CD4-positive, alpha-beta memory T cell (primary cell): ENCODE measurements around the gene TMEM198. TPM values are rescaled to one million over a fixed set of nuclear protein-coding genes. Genes with fewer than 3 reads are reported as not detected.

ENCODE experiments used
- CTCF ChIA-PET: fragments of 350-600 bp; sonication (Branson Sonifier 250); formaldehyde crosslinking; loops from one replicate; lab custom pipeline; 2021; ENCODE audit warnings: inconsistent platforms; ENCODE audit not compliant: partially characterized antibody; lab: Charles Lee
- POLR2A ChIA-PET: fragments of 350-600 bp; sonication (Branson Sonifier 250); formaldehyde crosslinking; loops from one replicate; lab custom pipeline; 2021; ENCODE audit not compliant: partially characterized antibody; lab: Charles Lee
- DNase-seq, 5 donors: peaks; one replicate each; pipeline versions ENCODE4 v3.0.0 to v3.0.0-alpha.2; 2020 to 2022; ENCODE audit warnings: mixed read lengths in 1 of 5
- H3K27ac ChIP-seq: one replicate; pipeline ENCODE4 v1.7.0; 2013; ENCODE audit warnings: low read depth, low read length
- H3K27me3 ChIP-seq: 2 replicates; pipeline ENCODE4 v1.7.0; 2013; ENCODE audit warnings: mild to moderate bottlenecking, low read length, moderate library complexity; ENCODE audit not compliant: insufficient read depth
- H3K36me3 ChIP-seq: 2 replicates; pipeline ENCODE4 v1.7.0; 2013; ENCODE audit warnings: mild to moderate bottlenecking, low read length, moderate library complexity; ENCODE audit not compliant: insufficient read depth
- H3K4me1 ChIP-seq: 2 replicates; pipeline ENCODE4 v1.7.0; 2013; ENCODE audit warnings: mild to moderate bottlenecking, low read length, moderate library complexity; ENCODE audit not compliant: insufficient read depth
- H3K4me3 ChIP-seq, 2 donors: one replicate each; pipeline ENCODE4 v1.7.0; 2013; ENCODE audit warnings: low read length in 2 of 2, mild to moderate bottlenecking in 1 of 2
- H3K9me3 ChIP-seq, 2 donors: one replicate each; pipeline ENCODE4 v1.7.0; 2013; ENCODE audit warnings: low read length in 2 of 2, control low read depth in 1 of 2; ENCODE audit not compliant: control insufficient read depth in 1 of 2
- H3K27ac Mint-ChIP-seq, 7 donors: one replicate each; pipeline ENCODE4 v1.8.0; 2020 to 2021; ENCODE audit warnings: mixed read lengths in 7 of 7, mild to moderate bottlenecking in 6 of 7, inconsistent platforms in 3 of 7, moderate library complexity in 3 of 7
- H3K27me3 Mint-ChIP-seq, 2 donors: one replicate each; pipeline ENCODE4 v1.8.0; 2020 to 2021; ENCODE audit warnings: mixed read lengths in 2 of 2
- H3K36me3 Mint-ChIP-seq, 2 donors: one replicate each; pipeline ENCODE4 v1.8.0; 2020 to 2021; ENCODE audit warnings: mixed read lengths in 2 of 2, inconsistent platforms in 1 of 2, mild to moderate bottlenecking in 1 of 2
- H3K4me1 Mint-ChIP-seq, 4 donors: one replicate each; pipeline ENCODE4 v1.8.0; 2020 to 2021; ENCODE audit warnings: mixed read lengths in 4 of 4, mild to moderate bottlenecking in 1 of 4
- H3K4me3 Mint-ChIP-seq, 8 donors: one replicate each; pipeline ENCODE4 v1.8.0; 2020 to 2021; ENCODE audit warnings: mixed read lengths in 8 of 8, mild to moderate bottlenecking in 7 of 8, moderate library complexity in 6 of 8, inconsistent platforms in 3 of 8
- H3K9me3 Mint-ChIP-seq, 8 donors: one replicate each; pipeline ENCODE4 v1.8.0; 2020 to 2021; ENCODE audit warnings: mixed read lengths in 8 of 8, mild to moderate bottlenecking in 5 of 8, inconsistent platforms in 3 of 8, moderate library complexity in 1 of 8
- intact Hi-C: fragments of 100-400 bp; cut with micrococcal nuclease; formaldehyde crosslinking; loops from one replicate; pipeline ENCODE4 v1.15.1; 2023
- polyA plus RNA-seq, 2 donors: library from polyadenylated mRNA; unstranded; fragments of 300-500 nt; fragmentation: Illumina TruSeq; gene quantifications; one replicate each; pipeline ENCODE4 v1.2.3, GENCODE V29; 2021
- total RNA-seq, 2 experiments: library from RNA; stranded (reverse); gene quantifications; one replicate each; pipeline ENCODE4 v1.2.3, GENCODE V29; 2021

The TMEM198 gene
- total and polyA plus RNA-seq, 4 experiments from 2014 or later, result 0.67 to 0.76 TPM; not detected in 2

DNA sequence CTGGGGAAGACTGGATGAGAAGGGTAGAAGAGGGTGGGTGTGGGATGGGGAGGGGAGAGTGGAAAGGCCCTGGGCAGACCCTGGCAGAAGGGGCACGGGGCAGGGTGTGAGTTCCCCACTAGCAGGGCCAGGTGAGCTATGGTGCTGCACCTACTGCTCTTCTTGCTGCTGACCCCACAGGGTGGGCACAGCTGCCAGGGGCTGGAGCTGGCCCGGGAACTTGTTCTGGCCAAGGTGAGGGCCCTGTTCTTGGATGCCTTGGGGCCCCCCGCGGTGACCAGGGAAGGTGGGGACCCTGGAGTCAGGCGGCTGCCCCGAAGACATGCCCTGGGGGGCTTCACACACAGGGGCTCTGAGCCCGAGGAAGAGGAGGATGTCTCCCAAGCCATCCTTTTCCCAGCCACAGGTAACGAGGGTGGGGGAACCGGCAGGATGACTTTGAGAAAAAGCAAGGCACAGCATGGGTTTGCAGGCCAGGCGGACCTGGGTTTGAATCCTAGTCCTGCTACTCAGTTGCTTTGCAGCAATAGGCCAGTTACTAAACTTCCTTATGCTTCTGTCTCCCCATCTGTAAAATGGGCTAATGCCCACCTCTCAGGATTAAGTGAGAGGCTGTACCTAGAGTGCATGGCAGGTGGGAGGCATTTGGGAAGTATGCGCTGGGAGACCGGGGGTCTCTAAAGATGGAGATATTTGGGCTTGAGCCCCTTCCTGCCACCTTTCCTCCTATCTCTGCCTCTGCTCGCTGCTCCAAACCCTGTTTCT is 28.6 kb downstream of the TMEM198 start, which contains the start of gene INHA:
Gene INHA, plus strand, starts transcription at position 74 of the 765 bp plus-strand sequence. Its CDS starts 65 bp downstream, at position 139.
- Mint-ChIP-seq H3K4me1 (peaks cover 0 to 3% (median 0%) of the 10 kb centered on the region in 4 donors), H3K27ac (no peak within 1 kb of the TSS), H3K27me3 (peaks cover 29 to 45% of the 10 kb centered on the region in 2 donors), H3K9me3 (no peaks in the 10 kb centered on the region), H3K4me3 (peak within 1 kb of the TSS in 6 of 8 donors; percentile 4 to 68 (median 24)), H3K36me3 (no peaks in the 10 kb centered on the region)
- DNase-seq, result no peak
- ChIA-PET CTCF (interaction anchor here (3.9 kb wide), 1 partner anchor 12 kb away, joined by 19 read pairs; no protein-coding TSS in a partner anchor), POLR2A (no interaction called here)
- H3K9me3 ChIP-seq, result no peaks in the 10 kb centered on the region
- H3K4me1 ChIP-seq, result peaks cover 3% of the 10 kb centered on the region
- intact Hi-C loops, result no loop called here
- no peak within 1 kb of the TSS for H3K4me3 ChIP-seq
- H3K27me3 ChIP-seq, result peaks cover 15% of the 10 kb centered on the region
- H3K27ac ChIP-seq, result no peak within 1 kb of the TSS
- no peaks in the 10 kb centered on the region for H3K36me3 ChIP-seq

GRCh38 chr2:219573166-219573565 is 29.3 kb downstream of the TMEM198 start:
- Histone ChIP-seq H3K4me3 (no peak overlapping the region), H3K27me3 (peaks cover 15% of the 10 kb centered on the region), H3K9me3 (no peaks in the 10 kb centered on the region), H3K27ac (no peak overlapping the region), H3K4me1 (peaks cover 3% of the 10 kb centered on the region), H3K36me3 (no peaks in the 10 kb centered on the region)
- H3K4me1 Mint-ChIP-seq, result peaks cover 0 to 3% (median 0%) of the 10 kb centered on the region in 4 donors
- no peak overlapping the region for H3K27ac Mint-ChIP-seq
- ChIA-PET CTCF (interaction anchor here (3.9 kb wide), 1 partner anchor 13 kb away, joined by 19 read pairs; no protein-coding TSS in a partner anchor), POLR2A (no interaction called here)
- DNase-seq, result no peak
- no peaks in the 10 kb centered on the region for H3K36me3 Mint-ChIP-seq
- H3K4me3 Mint-ChIP-seq, result peak overlapping the region in 1 of 8 donors; percentile 31
- no peaks in the 10 kb centered on the region for H3K9me3 Mint-ChIP-seq
- intact Hi-C loops, result no loop called here
- peaks cover 30 to 46% of the 10 kb centered on the region in 2 donors for H3K27me3 Mint-ChIP-seq

DNA sequence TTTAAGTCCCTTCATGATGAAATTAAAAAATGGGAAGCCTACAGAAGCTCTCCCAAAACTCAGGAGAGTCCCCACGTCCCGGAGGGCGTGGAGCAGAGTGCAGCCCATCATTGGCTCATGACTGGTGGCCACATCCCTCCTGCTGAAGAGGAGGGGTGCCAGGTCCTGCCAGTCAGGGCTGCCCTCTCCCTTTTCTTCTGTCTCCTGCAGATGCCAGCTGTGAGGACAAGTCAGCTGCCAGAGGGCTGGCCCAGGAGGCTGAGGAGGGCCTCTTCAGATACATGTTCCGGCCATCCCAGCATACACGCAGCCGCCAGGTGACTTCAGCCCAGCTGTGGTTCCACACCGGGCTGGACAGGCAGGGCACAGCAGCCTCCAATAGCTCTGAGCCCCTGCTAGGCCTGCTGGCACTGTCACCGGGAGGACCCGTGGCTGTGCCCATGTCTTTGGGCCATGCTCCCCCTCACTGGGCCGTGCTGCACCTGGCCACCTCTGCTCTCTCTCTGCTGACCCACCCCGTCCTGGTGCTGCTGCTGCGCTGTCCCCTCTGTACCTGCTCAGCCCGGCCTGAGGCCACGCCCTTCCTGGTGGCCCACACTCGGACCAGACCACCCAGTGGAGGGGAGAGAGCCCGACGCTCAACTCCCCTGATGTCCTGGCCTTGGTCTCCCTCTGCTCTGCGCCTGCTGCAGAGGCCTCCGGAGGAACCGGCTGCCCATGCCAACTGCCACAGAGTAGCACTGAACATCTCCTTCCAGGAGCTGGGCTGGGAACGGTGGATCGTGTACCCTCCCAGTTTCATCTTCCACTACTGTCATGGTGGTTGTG is 30.9 kb downstream of the TMEM198 start:
- H3K36me3 ChIP-seq, result no peaks in the 10 kb centered on the region
- Mint-ChIP-seq H3K4me3 (peak overlapping the region in 1 of 8 donors; percentile 42), H3K27me3 (peaks cover 23 to 35% of the 10 kb centered on the region in 2 donors), H3K4me1 (peaks cover 0 to 3% (median 0%) of the 10 kb centered on the region in 4 donors), H3K27ac (no peak overlapping the region), H3K36me3 (no peaks in the 10 kb centered on the region), H3K9me3 (no peaks in the 10 kb centered on the region)
- H3K4me1 ChIP-seq, result peaks cover 3% of the 10 kb centered on the region
- intact Hi-C loops, result no loop called here
- no peak for DNase-seq
- no peak overlapping the region for H3K4me3 ChIP-seq
- CTCF ChIA-PET, result interaction anchor here (3.9 kb wide), 1 partner anchor 14 kb away, joined by 19 read pairs; no protein-coding TSS in a partner anchor
- POLR2A ChIA-PET, result no interaction called here
- no peak overlapping the region for H3K27ac ChIP-seq
- H3K27me3 ChIP-seq, result peaks cover 15% of the 10 kb centered on the region
- H3K9me3 ChIP-seq, result no peaks in the 10 kb centered on the region

DNA sequence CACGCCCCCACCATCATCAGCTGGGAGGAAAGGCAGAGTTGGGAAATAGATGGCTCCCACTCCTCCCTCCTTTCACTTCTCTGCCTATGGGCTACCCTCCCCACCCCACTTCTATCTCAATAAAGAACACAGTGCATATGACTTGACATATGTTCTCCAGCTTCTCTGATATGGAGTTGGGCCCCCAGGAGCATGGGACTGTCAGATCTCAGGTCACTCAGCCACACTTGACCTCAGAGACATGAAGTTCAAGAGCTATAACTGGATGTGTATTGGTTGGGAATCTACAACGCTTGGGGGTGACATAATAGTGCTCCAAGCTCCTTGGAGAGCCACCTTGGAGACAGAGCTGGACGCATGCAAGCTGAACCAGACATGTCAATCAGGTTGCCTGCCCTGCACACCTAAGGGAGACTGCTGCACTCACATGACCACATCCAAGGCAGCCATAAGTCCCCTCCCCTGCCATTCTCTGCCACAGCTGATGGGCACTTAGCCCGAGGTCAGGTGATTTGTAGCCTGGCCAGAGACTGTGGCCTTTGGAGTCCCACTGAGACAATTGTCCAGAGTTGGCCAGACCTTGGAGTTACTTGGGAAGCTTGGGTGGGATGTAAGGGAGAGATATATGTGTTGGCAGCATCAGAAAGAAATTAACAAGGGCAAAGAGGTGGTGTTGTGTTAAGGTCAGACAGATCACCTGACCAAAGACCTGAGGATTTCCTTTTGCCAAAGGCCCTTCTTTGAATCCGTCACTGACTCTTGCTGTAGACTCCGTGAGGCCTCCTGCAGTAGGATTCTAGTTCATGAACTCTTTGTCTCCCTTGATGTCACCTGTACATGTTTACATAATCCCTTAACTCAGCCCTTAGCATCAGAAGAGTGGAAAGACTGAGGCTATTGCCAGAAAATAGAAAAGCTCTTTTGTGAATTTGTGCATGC is 32.0 kb downstream of the TMEM198 start:
- H3K36me3 ChIP-seq, result no peaks in the 10 kb centered on the region
- POLR2A ChIA-PET, result no interaction called here
- no peak for DNase-seq
- H3K4me1 ChIP-seq, result no peaks in the 10 kb centered on the region
- CTCF ChIA-PET, result interaction anchor here (0.6 to 1.5 kb wide), 2 partner anchors 15 to 24 kb away, joined by 3 to 4 read pairs; no protein-coding TSS in a partner anchor
- H3K27me3 ChIP-seq, result peaks cover 15% of the 10 kb centered on the region
- H3K27me3 Mint-ChIP-seq, result peaks cover 22 to 33% of the 10 kb centered on the region in 2 donors
- H3K4me3 Mint-ChIP-seq, result no peak overlapping the region
- no peaks in the 10 kb centered on the region for H3K9me3 Mint-ChIP-seq
- intact Hi-C loops, result no loop called here
- H3K9me3 ChIP-seq, result no peaks in the 10 kb centered on the region
- peak overlapping the region in 2 of 7 donors; percentile 3 to 49 for H3K27ac Mint-ChIP-seq
- H3K4me3 ChIP-seq, result no peak overlapping the region
- no peaks in the 10 kb centered on the region for H3K36me3 Mint-ChIP-seq
- peaks cover 0 to 3% (median 0%) of the 10 kb centered on the region in 4 donors for H3K4me1 Mint-ChIP-seq
- no peak overlapping the region for H3K27ac ChIP-seq

DNA sequence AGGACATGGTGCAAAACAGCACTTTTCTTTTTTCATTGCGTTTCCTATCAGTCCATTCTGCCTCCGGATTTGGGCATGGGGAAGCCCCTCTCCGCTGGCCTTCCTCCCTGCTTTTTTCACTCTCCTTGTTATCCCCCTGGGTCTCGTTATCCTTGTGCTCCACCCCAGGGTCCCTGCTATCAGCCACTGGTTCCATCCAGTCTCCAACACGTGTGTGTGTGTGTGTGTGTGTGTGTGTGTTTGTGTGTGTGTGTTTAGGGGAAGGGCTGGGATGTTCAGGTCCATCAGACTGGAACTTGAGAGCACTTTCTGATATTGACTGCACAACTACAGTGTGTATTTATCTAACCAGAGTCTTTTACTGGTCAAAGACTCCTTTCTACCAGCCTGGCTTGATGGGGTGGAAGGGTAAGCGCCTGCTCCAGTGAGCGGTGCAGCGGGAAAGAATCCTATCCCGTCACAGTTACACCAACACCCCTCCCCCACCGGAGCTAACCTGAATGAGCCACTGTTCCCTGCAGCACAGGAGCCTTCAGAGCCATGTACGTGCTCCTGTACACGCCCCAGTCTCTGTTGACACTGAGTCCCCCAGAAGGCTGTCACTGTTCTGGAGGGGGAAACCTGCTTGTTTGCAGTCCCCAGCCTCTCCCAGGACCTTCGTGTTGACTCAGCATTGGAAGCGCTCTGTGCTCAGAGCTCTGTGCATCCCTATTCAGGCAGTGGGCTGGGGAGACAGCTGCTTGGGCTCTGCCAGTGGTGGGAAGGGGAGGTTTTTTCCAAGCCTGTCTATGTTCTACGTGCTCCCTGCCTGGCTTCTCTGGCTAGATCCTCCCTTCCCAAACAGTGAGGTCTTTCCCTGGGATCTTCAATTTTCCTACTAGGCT is 32.9 kb downstream of the TMEM198 start:
- ChIA-PET POLR2A (no interaction called here), CTCF (interaction anchor here (1.5 kb wide), 1 partner anchor 16 kb away, joined by 4 read pairs; no protein-coding TSS in a partner anchor)
- no peaks in the 10 kb centered on the region for H3K36me3 Mint-ChIP-seq
- no peaks in the 10 kb centered on the region for H3K36me3 ChIP-seq
- H3K4me1 ChIP-seq, result no peaks in the 10 kb centered on the region
- peaks cover 0 to 2% (median 0%) of the 10 kb centered on the region in 4 donors for H3K4me1 Mint-ChIP-seq
- H3K27me3 Mint-ChIP-seq, result peaks cover 21 to 32% of the 10 kb centered on the region in 2 donors
- H3K4me3 Mint-ChIP-seq, result no peak overlapping the region
- no peak overlapping the region for H3K4me3 ChIP-seq
- no peak overlapping the region for H3K27ac Mint-ChIP-seq
- H3K9me3 Mint-ChIP-seq, result no peaks in the 10 kb centered on the region
- H3K27ac ChIP-seq, result no peak overlapping the region
- intact Hi-C loops, result no loop called here
- DNase-seq, result no peak
- no peaks in the 10 kb centered on the region for H3K9me3 ChIP-seq
- peaks cover 11% of the 10 kb centered on the region for H3K27me3 ChIP-seq
